GM12874 (cell line): ENCODE data around the gene IL17REL.

Experiments used
- TF ChIP-seq, protein P1 (sequence below): IDR thresholded peaks from 2 replicates; pipeline ENCODE4 v1.5.1; 2011; ENCODE audit warnings: low read depth, mild to moderate bottlenecking, control low read depth, low read length, moderate library complexity; ENCODE audit not compliant: insufficient read depth

IL17REL gene

DNA sequence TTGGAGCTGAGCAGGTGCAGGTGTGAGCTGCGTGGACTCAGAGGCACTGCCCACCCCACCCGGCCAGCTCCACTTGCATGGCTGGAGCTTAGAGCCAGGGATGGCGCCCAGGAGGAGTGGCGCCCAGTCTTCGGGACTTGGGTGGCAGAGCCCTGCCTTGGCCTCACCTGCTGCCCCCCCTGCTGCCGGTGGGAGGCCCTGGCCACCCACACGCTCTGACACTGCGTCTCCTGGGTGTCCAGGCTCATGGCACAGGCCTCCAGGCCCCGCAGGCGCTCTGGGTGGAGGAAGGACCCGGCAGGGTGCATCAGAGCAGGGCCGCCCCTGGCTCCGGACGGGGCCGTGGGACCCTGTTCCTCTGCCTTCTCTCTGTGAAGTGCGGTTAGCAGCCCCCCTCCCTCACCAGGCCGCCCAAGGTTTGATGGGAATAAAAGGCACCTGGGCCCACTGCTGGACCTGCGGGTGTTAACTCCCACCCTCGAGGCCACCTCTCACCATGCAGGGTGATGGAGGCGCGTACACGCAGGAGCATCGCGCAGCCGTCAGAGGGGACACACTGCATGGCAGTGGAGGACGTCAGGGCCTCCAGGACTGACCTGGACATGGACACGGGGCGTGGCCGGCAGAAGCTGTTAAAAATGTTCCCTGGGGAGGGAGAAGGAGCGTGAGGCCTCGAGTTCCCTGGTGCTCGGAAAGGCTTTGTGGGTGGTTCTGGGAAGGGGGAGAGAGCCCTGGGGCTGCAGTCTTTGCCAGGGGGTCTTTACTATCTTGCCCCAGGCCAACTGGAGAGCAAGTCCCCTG is 11.8 kb downstream of the IL17REL start:
- TF ChIP-seq, protein P1, sequence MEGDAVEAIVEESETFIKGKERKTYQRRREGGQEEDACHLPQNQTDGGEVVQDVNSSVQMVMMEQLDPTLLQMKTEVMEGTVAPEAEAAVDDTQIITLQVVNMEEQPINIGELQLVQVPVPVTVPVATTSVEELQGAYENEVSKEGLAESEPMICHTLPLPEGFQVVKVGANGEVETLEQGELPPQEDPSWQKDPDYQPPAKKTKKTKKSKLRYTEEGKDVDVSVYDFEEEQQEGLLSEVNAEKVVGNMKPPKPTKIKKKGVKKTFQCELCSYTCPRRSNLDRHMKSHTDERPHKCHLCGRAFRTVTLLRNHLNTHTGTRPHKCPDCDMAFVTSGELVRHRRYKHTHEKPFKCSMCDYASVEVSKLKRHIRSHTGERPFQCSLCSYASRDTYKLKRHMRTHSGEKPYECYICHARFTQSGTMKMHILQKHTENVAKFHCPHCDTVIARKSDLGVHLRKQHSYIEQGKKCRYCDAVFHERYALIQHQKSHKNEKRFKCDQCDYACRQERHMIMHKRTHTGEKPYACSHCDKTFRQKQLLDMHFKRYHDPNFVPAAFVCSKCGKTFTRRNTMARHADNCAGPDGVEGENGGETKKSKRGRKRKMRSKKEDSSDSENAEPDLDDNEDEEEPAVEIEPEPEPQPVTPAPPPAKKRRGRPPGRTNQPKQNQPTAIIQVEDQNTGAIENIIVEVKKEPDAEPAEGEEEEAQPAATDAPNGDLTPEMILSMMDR: no peak

DNA sequence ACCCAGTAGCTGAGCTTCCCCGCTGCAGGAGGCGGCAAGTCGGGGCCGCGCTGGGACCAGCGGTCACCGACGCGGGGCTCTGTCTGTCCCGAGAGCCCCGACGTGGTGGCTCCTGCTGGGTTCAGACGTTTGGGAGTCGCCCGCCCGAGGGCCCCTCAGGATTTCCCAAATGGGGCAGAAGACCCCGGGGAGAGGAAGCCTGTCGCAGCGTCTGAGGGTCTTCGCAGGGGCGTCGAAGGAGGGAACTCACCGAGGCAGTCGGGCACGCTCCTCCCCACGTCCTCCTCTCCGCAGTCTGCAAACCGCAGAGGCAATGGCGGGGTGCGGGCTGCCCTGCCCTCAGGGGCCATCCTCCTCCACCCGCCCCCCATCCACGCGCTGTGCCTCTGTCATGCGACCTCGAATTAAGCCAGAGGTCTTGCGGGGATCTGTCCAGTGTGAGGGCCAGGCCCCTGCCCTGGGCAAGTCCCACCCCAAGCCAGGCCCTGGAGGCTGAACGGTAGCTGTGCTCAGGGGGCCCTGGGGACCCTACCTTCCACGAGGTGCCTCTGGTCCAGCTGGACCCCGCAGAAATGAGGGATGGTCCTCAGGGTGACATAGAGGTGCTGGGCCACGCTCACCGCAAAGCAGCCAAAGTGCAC is 12.5 kb downstream of the IL17REL start:
- TF ChIP-seq, protein P1: no peak

GRCh38 chr22:49999063-49999945 is 13.3 kb downstream of the IL17REL start:
- TF ChIP-seq, protein P1: no peak

- TF ChIP-seq, protein P1: no peak
Measured at GRCh38 chr22:49998718-49999062, 13.9 kb downstream of the IL17REL start.

DNA sequence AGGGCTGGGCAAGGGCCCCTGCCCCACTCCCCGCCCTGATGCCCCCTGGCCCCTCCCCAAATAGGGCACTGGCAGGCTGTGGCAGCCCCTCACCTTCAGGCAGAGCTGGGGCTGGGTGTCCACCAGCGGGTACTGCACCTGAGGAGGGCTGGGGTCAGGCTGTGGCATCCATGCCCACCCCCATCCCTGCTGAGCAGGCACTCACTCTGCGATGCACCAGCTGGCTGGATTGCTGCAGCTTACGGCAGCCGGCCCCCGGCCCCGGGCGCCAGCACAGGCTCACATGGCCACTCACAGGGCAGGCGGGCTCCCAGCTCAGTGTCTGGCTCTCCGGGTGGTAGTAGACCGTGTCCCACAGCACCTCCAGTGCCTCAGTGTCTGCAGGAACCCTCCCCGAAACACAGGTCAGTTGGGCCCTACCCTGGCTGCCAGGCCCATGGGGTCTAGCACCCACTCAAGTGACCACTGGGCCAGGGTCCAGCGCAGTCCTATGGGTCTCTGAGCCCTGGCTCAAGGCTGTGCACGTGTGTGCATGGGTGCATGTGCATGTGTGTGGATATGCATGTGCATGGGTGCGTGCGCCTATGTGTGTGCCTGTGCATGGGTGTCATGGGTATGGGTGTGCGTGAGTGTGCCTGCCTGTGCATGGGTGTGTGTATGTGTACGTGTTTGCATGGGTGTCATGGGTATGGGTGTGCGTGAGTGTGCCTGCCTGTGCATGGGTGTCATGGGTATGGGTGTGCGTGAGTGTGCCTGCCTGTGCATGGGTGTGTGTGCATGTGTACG is 14.4 kb downstream of the IL17REL start:
- TF ChIP-seq, protein P1: no peak

- TF ChIP-seq, protein P1: no peak
Measured at GRCh38 chr22:49997251-49997599, 15.3 kb downstream of the IL17REL start.
